Muscle layer of duodenum (tissue), 2 donors: Measurements from ENCODE around the gene ZNF521.

ENCODE experiments used
- H3K27ac ChIP-seq: one replicate; pipeline ENCODE4 v1.7.0; 2013; ENCODE audit warnings: mild to moderate bottlenecking, low read length
- H3K27me3 ChIP-seq: one replicate; pipeline ENCODE4 v1.7.0; 2013; ENCODE audit warnings: low read depth, mild to moderate bottlenecking, control low read depth, low read length
- H3K36me3 ChIP-seq, 2 donors: one replicate each; pipeline ENCODE4 v1.7.0; 2013; ENCODE audit warnings: low read length in 2 of 2, control low read depth in 1 of 2, mild to moderate bottlenecking in 1 of 2; ENCODE audit not compliant: insufficient read depth in 2 of 2, control insufficient read depth in 1 of 2
- H3K4me1 ChIP-seq, 2 donors: one replicate each; pipeline ENCODE4 v1.7.0; 2013; ENCODE audit warnings: low read length in 2 of 2, mild to moderate bottlenecking in 2 of 2, control low read depth in 1 of 2, moderate library complexity in 1 of 2; ENCODE audit not compliant: insufficient read depth in 2 of 2, control insufficient read depth in 1 of 2
- H3K4me3 ChIP-seq, 2 donors: one replicate each; pipeline ENCODE4 v1.7.0; 2013; ENCODE audit warnings: low read length in 2 of 2, low read depth in 1 of 2, mild to moderate bottlenecking in 1 of 2
- H3K9me3 ChIP-seq, 2 donors: one replicate each; pipeline ENCODE4 v1.7.0; 2013; ENCODE audit warnings: low read length in 2 of 2, control low read depth in 1 of 2, mild to moderate bottlenecking in 1 of 2; ENCODE audit not compliant: control insufficient read depth in 1 of 2
- donor health status: healthy.

Gene ZNF521

DNA sequence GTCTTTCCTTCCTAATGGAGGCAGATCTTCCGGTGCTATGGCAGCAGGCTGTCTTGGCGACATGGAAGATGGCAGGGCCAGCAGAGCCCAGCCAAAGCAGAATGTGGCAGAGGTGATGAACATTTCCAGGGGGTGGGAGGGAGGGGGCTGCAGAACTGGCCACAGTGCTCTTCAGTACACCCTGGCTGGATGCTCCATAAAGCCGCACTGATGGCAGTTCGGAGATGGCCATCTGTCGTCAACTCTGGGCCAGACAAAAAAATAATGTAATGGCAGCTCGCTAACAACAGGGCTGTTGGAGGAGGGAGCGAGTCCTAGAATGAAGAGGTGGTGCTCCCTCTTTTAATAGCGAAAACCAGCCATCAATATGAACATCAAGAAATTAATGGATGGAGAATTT, 271.0 kb downstream of the ZNF521 start:
- no peaks in the 10 kb centered on the region for H3K36me3 ChIP-seq
- no peak overlapping the region for H3K4me3 ChIP-seq

DNA sequence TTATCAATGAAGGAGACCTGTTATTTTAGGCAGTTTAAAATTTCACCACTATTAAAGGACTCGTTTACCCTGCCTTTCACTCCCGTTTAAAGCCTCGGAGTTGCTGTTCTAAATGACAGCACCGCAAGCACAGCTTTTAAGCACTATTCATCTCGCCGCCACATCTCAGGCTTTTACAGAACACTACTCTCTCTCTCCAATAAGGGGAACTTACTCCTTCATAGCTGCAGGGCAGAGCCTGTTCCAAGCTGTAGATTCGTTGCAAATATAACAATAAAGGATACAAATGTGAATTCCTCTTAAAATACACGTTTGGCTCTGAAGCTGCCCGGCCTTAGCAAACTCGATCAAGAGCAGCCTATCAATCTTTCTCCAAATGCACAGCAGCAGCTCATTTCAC, 271.8 kb downstream of the ZNF521 start:
- Histone ChIP-seq H3K9me3 (no peaks in the 10 kb centered on the region), H3K36me3 (no peaks in the 10 kb centered on the region), H3K27me3 (no peaks in the 10 kb centered on the region), H3K27ac (no peak overlapping the region), H3K4me3 (no peak overlapping the region), H3K4me1 (peaks cover 0 to 8% of the 10 kb centered on the region in 2 donors)

More for the DNA sequence above, 271.0 kb downstream of the ZNF521 start:
- Histone ChIP-seq H3K27ac (no peak overlapping the region), H3K27me3 (no peaks in the 10 kb centered on the region), H3K9me3 (no peaks in the 10 kb centered on the region), H3K4me1 (peaks cover 0 to 8% of the 10 kb centered on the region in 2 donors)

DNA sequence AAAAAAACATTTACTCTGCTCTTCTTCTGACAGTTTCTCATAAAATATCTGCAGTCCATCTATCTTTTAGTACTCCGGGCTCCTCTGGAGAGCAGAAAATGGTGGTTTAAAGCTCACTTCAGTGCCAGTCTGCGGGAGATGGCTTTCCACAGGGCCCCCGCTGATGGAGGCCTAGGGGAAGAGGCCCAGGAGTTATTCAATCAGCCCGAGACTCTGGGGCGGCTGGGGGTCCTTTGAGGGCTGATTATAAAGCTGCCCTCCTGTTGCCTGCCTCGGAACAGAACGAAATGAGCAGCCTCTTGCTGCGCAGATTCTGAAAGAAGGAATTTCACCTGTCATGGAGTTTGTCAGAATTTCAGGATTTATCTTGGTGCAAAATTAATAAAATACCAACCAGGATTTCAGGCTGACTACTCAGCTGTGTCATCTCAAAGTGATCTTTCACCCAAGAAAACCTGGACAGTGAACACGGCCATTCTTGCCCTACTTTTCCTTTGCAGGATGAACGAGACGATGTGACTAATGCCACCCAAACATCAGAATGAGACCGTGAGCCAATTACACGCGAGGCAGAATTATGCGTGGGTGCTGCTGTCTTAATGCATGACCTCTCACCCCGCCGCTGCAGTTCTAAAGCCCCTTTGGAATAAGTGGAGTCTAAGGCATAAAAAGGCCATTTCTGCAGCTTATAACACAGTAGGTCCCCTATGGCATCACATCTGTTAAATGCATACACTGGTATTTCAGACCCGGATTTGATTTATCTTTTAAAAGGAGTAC, 273.8 kb downstream of the ZNF521 start:
- Histone ChIP-seq H3K4me3 (no peak overlapping the region), H3K9me3 (no peaks in the 10 kb centered on the region), H3K27ac (no peak overlapping the region), H3K36me3 (no peaks in the 10 kb centered on the region), H3K27me3 (no peaks in the 10 kb centered on the region), H3K4me1 (peaks cover 0 to 8% of the 10 kb centered on the region in 2 donors)

DNA sequence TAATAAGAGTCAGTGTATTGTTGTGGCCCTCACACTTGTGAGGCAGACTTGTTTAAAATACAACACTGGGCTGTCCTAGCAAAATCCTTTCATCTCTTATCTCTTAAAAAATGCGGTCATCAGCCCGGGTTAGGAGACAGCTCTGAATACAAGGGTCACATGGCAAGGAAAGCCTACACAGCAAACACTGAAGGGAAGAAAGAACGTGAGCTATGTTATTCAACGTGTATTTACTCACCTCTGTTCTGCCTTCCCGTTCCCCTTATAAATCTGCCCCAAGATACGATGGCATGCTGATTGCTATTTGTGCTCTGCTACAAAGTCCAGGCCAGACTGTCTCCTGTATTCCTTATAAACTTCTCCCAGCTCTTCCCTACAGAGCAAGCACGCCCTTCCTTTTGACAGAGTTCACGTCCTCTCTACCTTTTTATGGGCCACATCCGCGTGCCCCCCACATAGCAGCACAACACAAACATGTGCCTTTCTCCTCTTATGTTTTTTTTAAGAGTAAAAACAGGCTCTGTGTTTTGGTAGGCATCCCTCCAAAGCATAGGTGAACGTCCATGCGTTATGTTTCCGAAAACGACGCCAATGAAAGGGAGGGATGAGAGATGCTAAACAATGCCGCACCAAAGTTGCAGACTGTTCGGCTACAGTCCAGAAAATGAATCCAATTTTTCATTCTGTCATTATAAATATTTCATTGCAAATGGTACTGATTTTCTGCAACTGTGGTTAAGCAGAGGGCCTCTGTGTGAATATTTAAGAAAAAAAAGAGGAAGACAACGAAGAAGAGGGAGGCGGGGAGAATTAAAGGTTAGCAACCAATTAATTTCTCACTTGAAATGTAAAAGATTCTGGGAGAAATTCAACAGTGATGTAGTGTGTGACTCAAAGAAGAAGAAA, 274.7 kb downstream of the ZNF521 start:
- Histone ChIP-seq H3K27me3 (no peaks in the 10 kb centered on the region), H3K4me1 (peaks cover 0 to 8% of the 10 kb centered on the region in 2 donors), H3K4me3 (no peak overlapping the region), H3K36me3 (no peaks in the 10 kb centered on the region), H3K27ac (no peak overlapping the region), H3K9me3 (no peaks in the 10 kb centered on the region)

DNA sequence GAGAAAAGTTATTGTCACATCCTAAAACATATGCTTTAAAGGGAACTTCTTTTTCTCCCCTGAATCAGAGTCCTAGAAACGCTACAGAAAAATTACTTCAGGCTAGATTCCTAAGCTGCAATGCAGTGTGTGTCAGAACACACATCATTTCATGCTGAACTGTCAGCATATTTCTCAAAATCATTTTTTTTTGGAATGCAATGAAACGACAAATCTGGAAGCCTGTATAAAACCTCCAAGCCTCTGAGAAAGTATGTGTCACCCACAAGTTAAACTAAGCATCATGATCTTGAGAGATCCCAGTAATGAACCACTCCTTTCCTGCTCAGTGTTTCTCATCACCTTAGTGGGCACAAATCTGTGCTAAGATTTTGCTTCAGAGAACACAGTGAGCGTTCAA, 276.2 kb downstream of the ZNF521 start:
- Histone ChIP-seq H3K27ac (no peak overlapping the region), H3K27me3 (no peaks in the 10 kb centered on the region), H3K36me3 (no peaks in the 10 kb centered on the region), H3K4me3 (no peak overlapping the region), H3K4me1 (peaks cover 0 to 8% of the 10 kb centered on the region in 2 donors), H3K9me3 (no peaks in the 10 kb centered on the region)

DNA sequence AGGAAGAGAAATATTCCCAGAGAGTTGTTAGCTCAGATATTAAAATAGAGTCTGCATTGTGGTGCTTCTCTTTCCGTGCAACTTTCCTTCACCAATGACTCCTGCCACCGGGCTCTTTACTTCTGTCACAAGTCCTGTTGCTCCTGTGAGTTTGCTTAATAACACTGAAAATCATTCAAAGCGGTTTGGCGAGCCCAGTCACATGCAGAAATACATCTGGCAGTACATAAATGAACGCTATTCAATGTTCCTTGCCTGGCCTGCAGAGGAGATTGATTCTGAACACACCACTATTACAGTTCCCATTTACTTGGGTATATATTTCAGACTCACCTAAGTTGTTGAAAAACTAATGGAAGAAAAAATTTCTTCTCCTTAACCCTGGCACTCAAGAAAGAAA, 276.6 kb downstream of the ZNF521 start:
- H3K36me3 ChIP-seq: no peaks in the 10 kb centered on the region
- peaks cover 0 to 8% of the 10 kb centered on the region in 2 donors for H3K4me1 ChIP-seq
- no peaks in the 10 kb centered on the region for H3K9me3 ChIP-seq
- H3K27me3 ChIP-seq: no peaks in the 10 kb centered on the region
- H3K4me3 ChIP-seq: no peak overlapping the region
- H3K27ac ChIP-seq: no peak overlapping the region

DNA sequence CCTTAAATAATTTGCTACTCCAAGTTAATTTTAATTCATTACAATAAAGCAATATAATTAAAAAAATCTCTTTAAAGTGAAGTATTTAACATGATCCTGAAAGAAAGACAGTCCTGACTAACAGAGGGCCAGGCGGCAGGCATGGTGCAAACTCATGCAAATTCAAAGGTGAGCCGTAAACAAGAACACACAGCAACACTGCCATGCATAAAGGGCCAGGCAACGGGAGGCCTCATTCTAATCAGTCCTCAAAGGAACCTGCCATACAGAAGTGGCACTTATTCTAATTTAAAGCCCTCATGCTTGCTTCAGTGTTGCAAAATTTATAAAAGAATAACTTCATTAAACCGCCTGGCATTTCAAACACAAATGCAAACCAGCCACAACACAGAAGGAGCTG, 277.0 kb downstream of the ZNF521 start:
- H3K27me3 ChIP-seq: no peaks in the 10 kb centered on the region
- no peak overlapping the region for H3K4me3 ChIP-seq
- no peaks in the 10 kb centered on the region for H3K36me3 ChIP-seq
- H3K9me3 ChIP-seq: no peaks in the 10 kb centered on the region
- no peak overlapping the region for H3K27ac ChIP-seq
- peaks cover 0 to 8% of the 10 kb centered on the region in 2 donors for H3K4me1 ChIP-seq

DNA sequence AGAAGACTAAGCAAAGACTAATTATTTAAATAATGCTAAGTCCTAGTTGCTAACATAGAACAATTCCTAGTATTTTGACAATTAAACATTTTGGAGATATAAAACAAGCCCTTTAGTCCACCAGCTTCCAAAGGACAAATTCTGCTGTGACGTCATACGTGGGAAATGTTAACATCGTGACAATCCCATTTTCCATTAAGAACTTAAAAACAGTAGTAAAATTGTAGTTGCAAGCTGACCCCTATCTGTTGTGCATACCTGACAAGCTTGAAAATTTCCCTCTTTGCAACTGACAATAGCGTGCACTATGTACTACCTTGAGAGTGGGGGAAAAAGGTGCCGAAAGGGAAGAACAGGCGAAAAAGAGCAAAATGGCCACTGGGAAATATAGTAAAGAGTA, 279.8 kb downstream of the ZNF521 start:
- H3K36me3 ChIP-seq: no peaks in the 10 kb centered on the region
- H3K4me1 ChIP-seq: no peaks in the 10 kb centered on the region
- H3K4me3 ChIP-seq: no peak overlapping the region
- no peak overlapping the region for H3K27ac ChIP-seq
- H3K9me3 ChIP-seq: no peaks in the 10 kb centered on the region
- H3K27me3 ChIP-seq: no peaks in the 10 kb centered on the region

DNA sequence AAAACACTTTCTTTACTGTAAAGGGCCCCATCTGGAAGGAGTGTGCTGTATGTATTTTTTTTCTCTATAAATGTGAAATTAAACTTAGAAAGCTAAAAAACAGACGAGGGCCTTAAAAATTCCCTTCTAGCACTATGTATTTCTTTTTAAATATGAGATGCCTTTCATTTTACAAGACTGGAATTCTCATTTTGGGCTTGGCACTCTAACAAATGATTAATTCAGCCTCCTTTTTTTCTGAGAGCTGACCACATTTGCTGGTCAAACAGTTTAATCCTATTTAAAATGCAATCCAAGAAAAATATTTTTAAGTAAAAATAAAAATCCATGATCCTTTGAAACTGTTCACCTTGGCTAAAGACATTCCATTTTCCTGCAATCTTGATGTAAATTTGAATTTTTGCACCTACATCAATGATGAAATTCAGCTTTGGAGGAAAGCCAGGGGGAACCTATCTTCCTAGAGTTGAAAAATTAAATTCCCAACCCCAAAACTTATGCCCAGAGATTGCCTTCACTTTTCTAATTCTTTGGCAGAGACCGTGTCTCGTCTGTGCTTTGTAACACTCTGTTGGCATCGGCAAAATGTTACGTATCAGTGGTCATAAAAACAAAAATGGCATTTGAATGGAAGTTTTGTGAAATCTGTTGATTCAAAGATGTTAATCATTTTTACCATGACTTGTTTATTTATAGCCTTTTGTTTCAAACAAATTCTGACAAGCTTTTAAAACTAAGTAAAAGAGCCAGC, 284.5 kb downstream of the ZNF521 start:
- Histone ChIP-seq H3K27me3 (no peaks in the 10 kb centered on the region), H3K27ac (no peak overlapping the region), H3K4me1 (no peaks in the 10 kb centered on the region), H3K4me3 (no peak overlapping the region), H3K36me3 (no peaks in the 10 kb centered on the region), H3K9me3 (no peaks in the 10 kb centered on the region)

DNA sequence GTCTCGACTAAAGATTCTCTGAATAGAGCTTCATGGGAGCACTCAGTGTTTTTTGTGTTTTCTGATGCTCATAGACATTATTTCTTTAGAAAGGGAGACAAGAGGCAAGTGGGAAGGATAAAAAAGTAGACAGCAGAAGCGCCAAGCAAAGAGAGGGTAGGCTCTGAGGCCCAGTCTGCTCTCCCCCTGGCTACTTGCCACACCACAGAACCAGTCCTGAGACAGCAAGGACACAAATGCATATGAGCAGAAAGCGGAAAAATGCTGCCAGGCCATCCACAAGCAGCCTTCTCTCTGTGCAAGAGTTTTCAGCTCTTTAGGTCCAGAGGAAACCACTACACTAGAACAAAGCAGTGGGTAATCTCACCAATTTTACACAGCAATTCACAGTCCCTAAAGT, 285.4 kb downstream of the ZNF521 start:
- no peaks in the 10 kb centered on the region for H3K27me3 ChIP-seq
- no peak overlapping the region for H3K27ac ChIP-seq
- no peak overlapping the region for H3K4me3 ChIP-seq
- no peaks in the 10 kb centered on the region for H3K36me3 ChIP-seq
- H3K4me1 ChIP-seq: no peaks in the 10 kb centered on the region
- H3K9me3 ChIP-seq: no peaks in the 10 kb centered on the region

DNA sequence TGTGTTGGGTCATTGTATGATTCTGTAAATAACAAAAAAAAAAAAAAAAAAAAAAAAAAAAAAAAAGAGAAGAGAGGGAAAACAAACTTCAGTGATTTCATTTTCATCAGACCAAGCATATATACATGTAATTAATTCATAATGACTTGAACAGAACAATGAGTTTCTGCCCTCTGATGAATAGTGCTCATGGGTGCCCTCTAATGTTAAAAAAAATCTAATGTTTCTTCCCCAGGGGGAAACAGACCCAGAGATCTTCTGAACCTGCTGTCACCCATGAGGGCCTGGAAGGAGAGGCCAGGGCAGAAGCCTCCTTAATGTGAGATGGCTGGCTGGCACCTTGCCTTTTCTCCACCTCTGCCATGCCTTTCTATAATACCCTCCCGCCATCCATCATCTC, 289.2 kb downstream of the ZNF521 start:
- H3K36me3 ChIP-seq: no peaks in the 10 kb centered on the region
- H3K27me3 ChIP-seq: no peaks in the 10 kb centered on the region
- H3K27ac ChIP-seq: no peak overlapping the region
- H3K4me1 ChIP-seq: no peaks in the 10 kb centered on the region
- no peaks in the 10 kb centered on the region for H3K9me3 ChIP-seq
- no peak overlapping the region for H3K4me3 ChIP-seq
